Activated T-helper 17 cell treated with anti-CD3 and anti-CD28 coated beads, Interleukin-2, amount 50 U/mL, for 72 hours (primary cell): ENCODE data around the gene RCAN2. TPM values are rescaled to one million over a fixed set of nuclear protein-coding genes. Genes with fewer than 3 reads are reported as not detected.
A peak's percentile ranks its signal among the peaks of the same experiment; 100 is the strongest.
"Not testable (repeated sequence)": the region's sequence is repeated elsewhere in the genome, so short reads cannot be mapped to it uniquely, and the experiment has no call there.

Experiments used
- ATAC-seq: fragments of 150-1000 bp; cut with Tn5 transposase; replicated peaks from 2 replicates; pipeline ENCODE4 v1.10.0; 2021; ENCODE audit warnings: mild to moderate bottlenecking, moderate library complexity
- H3K27ac Mint-ChIP-seq: one replicate; pipeline ENCODE4 v1.8.0; 2022; ENCODE audit warnings: mixed read lengths
- H3K27me3 Mint-ChIP-seq: one replicate; pipeline ENCODE4 v1.8.0; 2022; ENCODE audit warnings: mixed read lengths
- H3K36me3 Mint-ChIP-seq: one replicate; pipeline ENCODE4 v1.8.0; 2022; ENCODE audit warnings: low read depth, mild to moderate bottlenecking, mixed read lengths
- H3K4me1 Mint-ChIP-seq: one replicate; pipeline ENCODE4 v1.8.0; 2022; ENCODE audit warnings: mixed read lengths
- H3K4me3 Mint-ChIP-seq: one replicate; pipeline ENCODE4 v1.8.0; 2022; ENCODE audit warnings: mild to moderate bottlenecking, mixed read lengths
- H3K9me3 Mint-ChIP-seq: one replicate; pipeline ENCODE4 v1.8.0; 2022; ENCODE audit warnings: mixed read lengths
- total RNA-seq, 2 donors: library from RNA; stranded (reverse); gene quantifications; one replicate each; pipeline ENCODE4 v1.2.3, GENCODE V29; 2022

Gene RCAN2
- total RNA-seq, 2 donors from 2014 or later, result 0.95 to 10.6 TPM

GRCh38 chr6:46367354-46368168 lies 123.7 kb downstream of the RCAN2 start:
- no peaks in the 10 kb centered on the region for H3K9me3 Mint-ChIP-seq
- no peak for ATAC-seq
- no peak overlapping the region for H3K27ac Mint-ChIP-seq
- H3K4me3 Mint-ChIP-seq, result no peak overlapping the region
- H3K4me1 Mint-ChIP-seq, result no peaks in the 10 kb centered on the region
- H3K27me3 Mint-ChIP-seq, result peaks cover 4% of the 10 kb centered on the region
- no peaks in the 10 kb centered on the region for H3K36me3 Mint-ChIP-seq

DNA sequence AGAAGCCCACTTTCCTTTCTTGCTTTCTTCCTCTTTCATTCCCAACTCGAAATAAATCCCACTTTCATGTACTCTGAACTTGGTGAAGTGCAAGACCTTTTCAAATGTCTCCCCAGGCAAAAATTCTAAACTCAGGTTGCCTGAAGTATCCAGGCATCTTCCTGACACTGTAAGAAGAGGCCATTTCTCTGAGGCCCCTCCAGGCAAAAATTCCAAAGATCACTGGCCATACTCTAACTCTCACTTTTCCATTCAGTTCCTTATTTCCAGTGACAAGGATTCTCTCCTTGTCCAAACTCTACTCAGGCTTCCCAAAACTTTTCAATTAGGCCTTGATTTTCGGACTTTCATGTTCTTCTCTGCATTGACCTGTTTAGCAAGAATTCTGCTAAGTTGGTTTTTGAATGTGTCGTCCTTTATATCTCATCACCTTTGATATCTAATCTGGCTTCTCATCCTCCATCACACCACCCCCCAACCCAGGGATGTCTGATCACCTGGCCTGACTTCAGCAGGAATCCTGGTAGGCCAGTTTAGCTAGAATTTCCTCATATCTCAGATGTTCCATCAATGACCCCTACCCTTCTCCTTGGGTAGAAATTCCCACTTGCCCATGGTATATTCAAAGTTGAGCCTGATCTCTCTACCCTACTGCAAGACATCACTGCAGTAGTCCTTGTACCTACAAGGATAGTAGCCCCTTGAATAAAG lies 124.9 kb downstream of the RCAN2 start:
- Mint-ChIP-seq H3K27me3 (peaks cover 4% of the 10 kb centered on the region), H3K4me3 (no peak overlapping the region), H3K4me1 (no peaks in the 10 kb centered on the region), H3K9me3 (no peaks in the 10 kb centered on the region), H3K36me3 (no peaks in the 10 kb centered on the region), H3K27ac (no peak overlapping the region)
- ATAC-seq, result no peak

DNA sequence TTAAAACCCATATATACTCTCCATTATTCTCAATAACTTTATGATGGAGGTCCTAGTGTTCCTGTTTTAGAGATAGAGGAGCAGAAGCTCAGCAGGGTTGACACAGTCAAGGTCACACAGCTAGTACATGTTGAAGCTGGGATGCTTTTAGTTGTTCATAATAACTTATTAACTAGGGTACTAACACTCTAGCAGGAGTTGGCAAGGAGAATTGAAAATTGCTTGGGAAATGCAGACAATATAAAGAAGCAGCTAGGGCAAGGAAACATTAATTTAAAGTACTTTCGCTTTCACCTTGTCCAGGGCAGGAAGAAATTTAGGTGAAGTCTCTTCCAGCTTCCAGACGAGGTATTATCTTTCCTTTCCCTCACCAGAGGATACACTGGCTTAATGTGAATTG lies 133.7 kb downstream of the RCAN2 start:
- Mint-ChIP-seq H3K36me3 (no peaks in the 10 kb centered on the region), H3K9me3 (no peaks in the 10 kb centered on the region), H3K4me3 (no peak overlapping the region), H3K27me3 (peaks cover 12% of the 10 kb centered on the region), H3K27ac (no peak overlapping the region), H3K4me1 (no peaks in the 10 kb centered on the region)
- no peak for ATAC-seq

- Mint-ChIP-seq H3K27ac (no peak overlapping the region), H3K4me1 (no peaks in the 10 kb centered on the region), H3K4me3 (no peak overlapping the region), H3K36me3 (no peaks in the 10 kb centered on the region), H3K27me3 (peaks cover 13% of the 10 kb centered on the region), H3K9me3 (no peaks in the 10 kb centered on the region)
- ATAC-seq, result no peak
Measured at GRCh38 chr6:46356543-46356942, 134.7 kb downstream of the RCAN2 start.

DNA sequence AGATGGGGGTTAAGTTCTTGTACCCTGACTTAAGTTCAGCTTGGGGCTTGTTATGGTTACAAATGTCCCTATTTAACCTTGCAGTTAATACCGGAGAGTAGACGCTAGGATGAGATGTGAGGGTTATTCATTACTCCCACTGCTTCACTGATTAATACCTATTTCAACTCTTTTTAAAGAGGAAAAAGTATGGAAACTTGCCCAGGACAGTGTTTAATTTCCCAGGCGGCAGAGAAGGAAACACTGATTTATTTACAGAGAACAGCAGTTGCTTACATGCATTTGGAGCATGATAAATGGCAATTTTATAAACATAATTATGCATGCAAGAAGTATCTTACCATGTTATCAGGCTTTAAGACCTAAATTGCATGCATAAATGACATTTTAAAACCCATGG lies 137.7 kb downstream of the RCAN2 start:
- H3K4me1 Mint-ChIP-seq, result no peaks in the 10 kb centered on the region

DNA sequence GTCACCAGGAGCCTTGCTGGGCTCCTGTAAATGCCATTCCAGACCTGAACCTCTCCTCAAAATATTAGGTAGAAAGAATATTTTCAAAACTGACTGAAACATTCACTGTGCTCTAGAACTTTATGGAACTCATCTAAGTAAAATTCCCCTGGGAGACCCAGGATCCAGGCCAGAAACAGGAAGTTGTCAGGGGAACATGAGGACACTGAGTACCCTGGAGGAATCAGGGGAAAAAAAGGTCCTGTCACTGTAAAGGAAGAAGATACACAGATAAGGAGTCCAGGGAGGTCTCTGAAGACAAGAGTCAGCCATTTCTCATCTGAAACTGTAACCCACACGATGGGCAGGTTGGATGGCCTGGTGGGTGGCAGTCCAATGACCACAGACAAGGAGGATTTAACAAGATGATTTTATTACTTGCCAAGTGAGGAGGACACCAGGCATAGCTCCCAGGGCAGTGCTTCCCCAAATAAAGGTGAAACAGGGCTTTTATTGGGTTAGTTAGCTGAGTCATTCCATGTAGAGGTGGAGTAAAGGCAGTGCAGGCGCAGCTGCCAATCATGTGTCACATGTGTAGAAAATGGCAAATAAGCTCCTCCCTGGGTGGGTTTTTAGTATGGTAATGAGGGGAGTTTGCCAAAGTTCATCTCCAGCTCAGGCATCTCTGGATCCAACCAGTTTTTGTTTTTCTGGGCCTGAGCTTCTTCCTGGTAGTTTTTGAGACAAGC lies 138.5 kb downstream of the RCAN2 start:
- peaks cover 23% of the 10 kb centered on the region for H3K27me3 Mint-ChIP-seq
- no peak overlapping the region for H3K4me3 Mint-ChIP-seq
- no peaks in the 10 kb centered on the region for H3K4me1 Mint-ChIP-seq
- H3K9me3 Mint-ChIP-seq, result no peaks in the 10 kb centered on the region
- H3K36me3 Mint-ChIP-seq, result no peaks in the 10 kb centered on the region
- ATAC-seq, result no peak
- H3K27ac Mint-ChIP-seq, result no peak overlapping the region

More for the DNA sequence above, 137.7 kb downstream of the RCAN2 start:
- no peaks in the 10 kb centered on the region for H3K9me3 Mint-ChIP-seq
- H3K27me3 Mint-ChIP-seq, result peaks cover 20% of the 10 kb centered on the region
- no peak overlapping the region for H3K27ac Mint-ChIP-seq
- no peak for ATAC-seq
- no peak overlapping the region for H3K4me3 Mint-ChIP-seq
- H3K36me3 Mint-ChIP-seq, result no peaks in the 10 kb centered on the region

- Mint-ChIP-seq H3K4me3 (no peak overlapping the region), H3K27me3 (peaks cover 18% of the 10 kb centered on the region), H3K4me1 (no peaks in the 10 kb centered on the region), H3K36me3 (no peaks in the 10 kb centered on the region), H3K27ac (no peak overlapping the region), H3K9me3 (no peaks in the 10 kb centered on the region)
- ATAC-seq, result no peak
Measured at GRCh38 chr6:46350714-46351113, 140.5 kb downstream of the RCAN2 start.

DNA sequence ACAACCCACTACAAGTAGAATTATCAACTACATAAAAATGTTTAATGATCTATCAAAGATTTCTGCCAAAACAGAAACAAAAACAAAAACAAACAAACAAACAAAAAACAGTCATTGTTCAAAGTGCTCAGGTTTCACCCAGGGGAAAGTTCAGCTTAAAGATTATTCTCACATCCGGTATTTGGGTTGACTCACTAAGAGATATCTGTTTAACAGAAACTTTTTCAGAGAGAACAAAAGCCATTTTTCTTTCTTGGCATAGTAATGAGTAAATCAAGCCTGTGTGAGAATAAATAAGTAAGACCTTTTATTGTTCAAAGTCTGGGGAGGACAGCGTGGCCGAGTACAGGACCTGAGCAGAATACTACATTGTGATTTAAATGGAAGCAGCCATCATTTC lies 143.6 kb downstream of the RCAN2 start:
- no peak overlapping the region for H3K4me3 Mint-ChIP-seq
- no peaks in the 10 kb centered on the region for H3K36me3 Mint-ChIP-seq
- no peaks in the 10 kb centered on the region for H3K9me3 Mint-ChIP-seq
- H3K27me3 Mint-ChIP-seq, result peaks cover 24% of the 10 kb centered on the region
- ATAC-seq, result no peak
- H3K4me1 Mint-ChIP-seq, result no peaks in the 10 kb centered on the region
- no peak overlapping the region for H3K27ac Mint-ChIP-seq

- no peak for ATAC-seq
- Mint-ChIP-seq H3K9me3 (no peaks in the 10 kb centered on the region), H3K27me3 (peaks cover 35% of the 10 kb centered on the region), H3K36me3 (no peaks in the 10 kb centered on the region), H3K4me3 (no peak overlapping the region), H3K4me1 (no peaks in the 10 kb centered on the region), H3K27ac (no peak overlapping the region)
Measured at GRCh38 chr6:46340246-46340645, 151.0 kb downstream of the RCAN2 start.

GRCh38 chr6:46338131-46338530 lies 153.1 kb downstream of the RCAN2 start:
- H3K27ac Mint-ChIP-seq, result no peak overlapping the region
- H3K27me3 Mint-ChIP-seq, result peaks cover 42% of the 10 kb centered on the region
- no peaks in the 10 kb centered on the region for H3K4me1 Mint-ChIP-seq
- H3K36me3 Mint-ChIP-seq, result no peaks in the 10 kb centered on the region
- peak; percentile 32 for ATAC-seq
- no peaks in the 10 kb centered on the region for H3K9me3 Mint-ChIP-seq
- H3K4me3 Mint-ChIP-seq, result no peak overlapping the region

GRCh38 chr6:46334442-46334841 lies 156.8 kb downstream of the RCAN2 start:
- ATAC-seq, result no peak
- Mint-ChIP-seq H3K27me3 (peaks cover 35% of the 10 kb centered on the region), H3K4me1 (no peaks in the 10 kb centered on the region), H3K27ac (no peak overlapping the region), H3K36me3 (no peaks in the 10 kb centered on the region), H3K9me3 (no peaks in the 10 kb centered on the region), H3K4me3 (no peak overlapping the region)

DNA sequence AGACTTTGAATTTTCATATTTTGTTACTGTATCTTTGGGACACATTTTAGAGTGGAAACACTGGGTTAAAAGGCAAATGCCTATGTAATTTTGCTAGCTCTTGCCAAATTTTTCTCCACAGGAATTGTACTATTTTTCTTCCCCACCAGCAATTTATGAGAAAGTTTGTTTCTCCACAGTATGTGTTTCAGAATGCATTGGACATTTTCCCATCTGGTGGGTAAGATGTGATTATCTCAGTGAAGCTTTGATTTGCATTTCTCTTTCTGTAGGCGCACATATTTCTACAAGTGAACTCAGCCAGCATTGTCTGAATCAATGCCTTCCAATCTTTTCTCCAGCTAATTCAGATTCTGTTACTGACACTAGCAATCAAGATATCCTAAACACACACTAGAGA lies 157.8 kb downstream of the RCAN2 start:
- no peak for ATAC-seq
- Mint-ChIP-seq H3K27ac (no peak overlapping the region), H3K9me3 (no peaks in the 10 kb centered on the region), H3K27me3 (peaks cover 39% of the 10 kb centered on the region), H3K36me3 (no peaks in the 10 kb centered on the region), H3K4me1 (no peaks in the 10 kb centered on the region), H3K4me3 (no peak overlapping the region)

DNA sequence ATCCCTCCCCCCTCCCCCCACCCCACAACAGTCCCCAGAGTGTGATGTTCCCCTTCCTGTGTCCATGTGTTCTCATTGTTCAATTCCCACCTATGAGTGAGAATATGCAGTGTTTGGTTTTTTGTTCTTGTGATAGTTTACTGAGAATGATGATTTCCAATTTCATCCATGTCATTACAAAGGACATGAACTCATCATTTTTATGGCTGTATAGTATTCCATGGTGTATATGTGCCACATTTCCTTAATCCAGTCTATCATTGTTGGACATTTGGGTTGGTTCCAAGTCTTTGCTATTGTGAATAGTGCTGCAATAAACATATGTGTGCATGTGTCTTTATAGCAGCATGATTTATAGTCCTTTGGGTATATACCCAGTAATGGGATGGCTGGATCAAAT lies 158.8 kb downstream of the RCAN2 start:
- not testable (repeated sequence) for ATAC-seq, H3K27ac Mint-ChIP-seq, H3K4me1 Mint-ChIP-seq, H3K36me3 Mint-ChIP-seq, H3K4me3 Mint-ChIP-seq, H3K9me3 Mint-ChIP-seq
- peaks cover 44% of the 10 kb centered on the region for H3K27me3 Mint-ChIP-seq

DNA sequence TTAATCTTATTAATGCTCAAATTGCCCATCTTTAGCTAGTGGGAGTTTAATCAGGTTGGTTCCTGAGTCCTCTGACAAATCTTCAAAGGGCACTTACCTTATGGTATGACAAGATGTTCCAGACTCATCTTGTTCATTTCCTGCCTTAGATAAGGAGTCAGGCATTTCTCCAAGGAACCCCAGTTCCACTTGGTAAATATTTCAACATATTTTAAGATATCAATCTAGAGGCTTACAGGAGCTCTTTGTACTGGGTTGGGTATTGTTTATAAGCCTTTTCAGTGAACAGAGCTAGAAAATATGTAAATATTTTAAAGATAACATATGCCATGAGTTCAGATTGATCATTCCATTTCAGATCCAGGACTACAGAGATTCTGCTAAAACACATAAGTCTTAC lies 159.8 kb downstream of the RCAN2 start:
- no peak overlapping the region for H3K27ac Mint-ChIP-seq
- no peaks in the 10 kb centered on the region for H3K36me3 Mint-ChIP-seq
- H3K27me3 Mint-ChIP-seq, result peaks cover 38% of the 10 kb centered on the region
- no peak for ATAC-seq
- no peak overlapping the region for H3K4me3 Mint-ChIP-seq
- H3K4me1 Mint-ChIP-seq, result no peaks in the 10 kb centered on the region
- H3K9me3 Mint-ChIP-seq, result no peaks in the 10 kb centered on the region

DNA sequence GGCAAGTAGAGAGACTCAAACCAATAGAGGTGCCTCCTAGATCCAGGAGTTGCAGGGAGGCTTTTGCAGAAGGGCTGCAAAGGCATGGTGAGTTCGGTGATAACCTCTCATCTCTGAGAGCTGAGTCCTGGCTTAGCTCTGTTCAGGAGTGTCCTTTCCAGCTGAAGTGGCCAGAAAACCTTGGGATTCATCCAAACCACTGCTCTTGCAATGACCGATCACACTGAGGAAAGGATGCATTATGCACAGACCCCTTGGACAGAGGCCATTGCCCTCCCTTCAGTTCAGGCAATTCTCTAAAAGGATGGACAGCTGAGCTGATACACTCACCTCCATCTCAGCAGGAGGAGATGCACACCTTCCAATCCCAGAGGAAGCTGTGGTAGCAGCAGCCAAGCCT lies 161.7 kb downstream of the RCAN2 start:
- no peaks in the 10 kb centered on the region for H3K4me1 Mint-ChIP-seq
- H3K27me3 Mint-ChIP-seq, result peaks cover 28% of the 10 kb centered on the region
- H3K9me3 Mint-ChIP-seq, result no peaks in the 10 kb centered on the region
- no peak overlapping the region for H3K4me3 Mint-ChIP-seq
- no peak overlapping the region for H3K27ac Mint-ChIP-seq
- no peaks in the 10 kb centered on the region for H3K36me3 Mint-ChIP-seq
- ATAC-seq, result no peak
